ENCODE results near the gene TFCP2. TPM values are rescaled to one million over a fixed set of nuclear protein-coding genes. Genes with fewer than 3 reads are reported as not detected.

The TFCP2 gene
- total RNA-seq, 1 experiment from 2014 or later = 33.9 TPM

DNA sequence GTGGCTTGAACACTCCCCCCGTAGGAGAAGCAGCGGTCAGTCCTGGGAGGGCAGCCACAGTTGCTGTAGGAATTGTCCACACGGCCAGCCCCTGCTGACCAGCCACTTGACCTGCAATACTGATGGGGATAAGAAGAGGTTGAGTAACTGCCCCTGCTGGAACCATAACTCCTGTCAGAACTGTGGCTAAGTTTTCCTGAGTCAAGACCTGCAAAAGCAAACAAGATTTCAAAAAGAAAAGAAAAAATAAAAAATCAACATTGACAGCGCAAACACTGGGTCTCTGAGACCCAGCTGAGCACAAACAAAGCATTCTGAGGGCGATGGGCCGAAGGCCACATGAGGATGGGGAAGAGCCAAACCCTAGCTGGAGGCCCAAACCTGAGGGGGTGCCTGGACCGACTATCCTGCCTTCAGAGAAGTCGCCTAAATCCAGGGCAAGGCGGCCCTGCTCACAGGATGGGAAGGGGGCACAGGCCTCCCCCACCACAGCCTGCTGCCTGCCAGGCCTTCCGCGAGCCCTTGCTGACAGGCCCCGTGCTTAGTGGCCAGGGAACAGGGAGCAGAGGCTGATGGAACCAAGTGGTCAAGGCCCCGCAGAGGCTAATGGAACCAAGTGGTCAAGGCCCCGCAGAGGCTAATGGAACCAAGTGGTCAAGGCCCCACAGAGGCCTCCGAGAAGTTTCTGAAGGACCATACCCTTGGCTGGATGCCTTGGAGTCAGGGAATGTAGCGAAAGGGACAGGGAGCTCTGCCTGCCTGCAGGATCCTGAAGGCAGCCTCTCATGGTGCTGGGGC, 25.8 kb upstream of the TFCP2 start:
- POLR2A ChIA-PET = no interaction called here
- in situ Hi-C loops (cut with HindIII; ENCODE audit: low pct_unique_long_range_greater_than_20kb, low sequenced_read_pairs) (no loop called here), intact Hi-C loops (cut with micrococcal nuclease; ENCODE audit: unreplicated experiment) (no loop called here)
- Histone ChIP-seq H3K27me3 (ENCODE audit: control insufficient read depth, insufficient read depth, low read length) (no peaks in the 10 kb centered on the region), H3K4me1 (ENCODE audit: control insufficient read depth, insufficient read depth, low read length) (no peaks in the 10 kb centered on the region), H3K27ac (ENCODE audit: low read length) (no peak overlapping the region), H3K9me3 (ENCODE audit: control insufficient read depth, insufficient read depth, low read depth, low read length) (no peaks in the 10 kb centered on the region), H3K4me3 (ENCODE audit: low read depth in 2 of 2, low read length in 2 of 2) (no peak overlapping the region), H3K36me3 (ENCODE audit: control insufficient read depth, insufficient read depth, low read length) (no peaks in the 10 kb centered on the region)
- DNase-seq (ENCODE audit: low read depth, low spot score) = no peak
- TF ChIP-seq, protein P1, sequence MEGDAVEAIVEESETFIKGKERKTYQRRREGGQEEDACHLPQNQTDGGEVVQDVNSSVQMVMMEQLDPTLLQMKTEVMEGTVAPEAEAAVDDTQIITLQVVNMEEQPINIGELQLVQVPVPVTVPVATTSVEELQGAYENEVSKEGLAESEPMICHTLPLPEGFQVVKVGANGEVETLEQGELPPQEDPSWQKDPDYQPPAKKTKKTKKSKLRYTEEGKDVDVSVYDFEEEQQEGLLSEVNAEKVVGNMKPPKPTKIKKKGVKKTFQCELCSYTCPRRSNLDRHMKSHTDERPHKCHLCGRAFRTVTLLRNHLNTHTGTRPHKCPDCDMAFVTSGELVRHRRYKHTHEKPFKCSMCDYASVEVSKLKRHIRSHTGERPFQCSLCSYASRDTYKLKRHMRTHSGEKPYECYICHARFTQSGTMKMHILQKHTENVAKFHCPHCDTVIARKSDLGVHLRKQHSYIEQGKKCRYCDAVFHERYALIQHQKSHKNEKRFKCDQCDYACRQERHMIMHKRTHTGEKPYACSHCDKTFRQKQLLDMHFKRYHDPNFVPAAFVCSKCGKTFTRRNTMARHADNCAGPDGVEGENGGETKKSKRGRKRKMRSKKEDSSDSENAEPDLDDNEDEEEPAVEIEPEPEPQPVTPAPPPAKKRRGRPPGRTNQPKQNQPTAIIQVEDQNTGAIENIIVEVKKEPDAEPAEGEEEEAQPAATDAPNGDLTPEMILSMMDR (IDR thresholded peaks at IDR 0.05) = no peak
- TF ChIP-seq TCF7L2 (IDR thresholded peaks at IDR 0.05; ENCODE audit: low read depth, low read length) (no peak), SIN3A (IDR thresholded peaks at IDR 0.05; ENCODE audit: borderline replicate concordance, insufficient read depth, low read depth, low read length) (no peak), POLR2AphosphoS5 (IDR thresholded peaks at IDR 0.05; ENCODE audit: low read depth, low read length) (no peak)
- TF ChIP-seq, protein P2, sequence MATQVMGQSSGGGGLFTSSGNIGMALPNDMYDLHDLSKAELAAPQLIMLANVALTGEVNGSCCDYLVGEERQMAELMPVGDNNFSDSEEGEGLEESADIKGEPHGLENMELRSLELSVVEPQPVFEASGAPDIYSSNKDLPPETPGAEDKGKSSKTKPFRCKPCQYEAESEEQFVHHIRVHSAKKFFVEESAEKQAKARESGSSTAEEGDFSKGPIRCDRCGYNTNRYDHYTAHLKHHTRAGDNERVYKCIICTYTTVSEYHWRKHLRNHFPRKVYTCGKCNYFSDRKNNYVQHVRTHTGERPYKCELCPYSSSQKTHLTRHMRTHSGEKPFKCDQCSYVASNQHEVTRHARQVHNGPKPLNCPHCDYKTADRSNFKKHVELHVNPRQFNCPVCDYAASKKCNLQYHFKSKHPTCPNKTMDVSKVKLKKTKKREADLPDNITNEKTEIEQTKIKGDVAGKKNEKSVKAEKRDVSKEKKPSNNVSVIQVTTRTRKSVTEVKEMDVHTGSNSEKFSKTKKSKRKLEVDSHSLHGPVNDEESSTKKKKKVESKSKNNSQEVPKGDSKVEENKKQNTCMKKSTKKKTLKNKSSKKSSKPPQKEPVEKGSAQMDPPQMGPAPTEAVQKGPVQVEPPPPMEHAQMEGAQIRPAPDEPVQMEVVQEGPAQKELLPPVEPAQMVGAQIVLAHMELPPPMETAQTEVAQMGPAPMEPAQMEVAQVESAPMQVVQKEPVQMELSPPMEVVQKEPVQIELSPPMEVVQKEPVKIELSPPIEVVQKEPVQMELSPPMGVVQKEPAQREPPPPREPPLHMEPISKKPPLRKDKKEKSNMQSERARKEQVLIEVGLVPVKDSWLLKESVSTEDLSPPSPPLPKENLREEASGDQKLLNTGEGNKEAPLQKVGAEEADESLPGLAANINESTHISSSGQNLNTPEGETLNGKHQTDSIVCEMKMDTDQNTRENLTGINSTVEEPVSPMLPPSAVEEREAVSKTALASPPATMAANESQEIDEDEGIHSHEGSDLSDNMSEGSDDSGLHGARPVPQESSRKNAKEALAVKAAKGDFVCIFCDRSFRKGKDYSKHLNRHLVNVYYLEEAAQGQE (IDR thresholded peaks at IDR 0.05; ENCODE audit: insufficient read depth in 1 of 2, low read depth in 2 of 2, low read length in 1 of 2) = no peak
- CTCF ChIA-PET = interaction anchor here (0.6 kb wide), 1 partner anchor 233 kb away, joined by 5 read pairs; no protein-coding TSS in a partner anchor
- ATAC-seq = no peak
- BruUV-seq (replicated peaks) = no TSS peak

DNA sequence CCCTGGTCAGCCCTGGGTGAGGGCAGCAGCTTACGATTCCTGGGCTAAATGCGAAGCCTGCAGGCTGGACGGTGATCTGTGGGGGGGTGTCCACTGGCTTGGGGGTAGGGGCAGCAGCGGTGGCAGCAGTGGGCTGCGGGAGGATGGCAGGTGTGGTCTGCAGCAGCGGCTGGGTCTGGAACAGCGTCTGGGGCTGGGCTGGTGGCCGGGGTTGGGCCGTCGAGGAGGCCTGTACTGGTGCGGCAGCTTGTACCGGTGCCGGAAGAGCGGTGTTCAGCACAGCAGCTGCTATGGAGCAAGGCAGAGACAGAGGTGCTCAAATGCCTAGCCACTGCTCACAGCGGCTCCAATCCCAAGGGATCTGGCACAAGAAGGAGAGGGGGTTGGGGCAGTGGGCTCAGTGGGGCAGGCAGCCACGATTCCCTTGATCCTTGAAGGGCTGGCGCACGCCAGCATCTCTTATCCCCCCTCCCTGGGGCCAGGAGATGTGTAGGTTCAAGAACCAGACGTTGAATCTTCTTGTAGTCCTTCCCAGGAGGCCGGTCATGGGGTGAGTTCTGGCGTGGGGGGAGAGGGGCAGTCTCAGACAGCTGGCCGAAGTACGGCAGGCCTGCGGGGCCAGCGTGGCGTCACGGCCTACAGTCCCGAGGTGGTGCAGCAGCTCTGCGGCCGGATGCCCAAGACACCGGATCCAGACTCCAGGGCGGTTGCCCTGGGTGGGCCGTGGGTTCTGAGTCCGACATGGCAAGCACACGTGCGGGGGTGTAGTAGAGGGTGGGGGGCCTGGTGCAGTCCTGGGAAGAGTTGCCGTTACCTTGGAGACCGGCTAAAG, 25.0 kb upstream of the TFCP2 start:
- CTCF ChIA-PET = interaction anchor here (0.7 kb wide), 1 partner anchor 204 kb away, joined by 5 read pairs; no protein-coding TSS in a partner anchor
- no peak overlapping the region for H3K4me3 ChIP-seq (ENCODE audit: low read depth in 2 of 2, low read length in 2 of 2)
- in situ Hi-C loops (cut with HindIII; ENCODE audit: low pct_unique_long_range_greater_than_20kb, low sequenced_read_pairs) = no loop called here
- no peaks in the 10 kb centered on the region for H3K36me3 ChIP-seq (ENCODE audit: control insufficient read depth, insufficient read depth, low read length)
- H3K9me3 ChIP-seq (ENCODE audit: control insufficient read depth, insufficient read depth, low read depth, low read length) = no peaks in the 10 kb centered on the region
- POLR2A ChIA-PET = no interaction called here
- no peak for DNase-seq (ENCODE audit: low read depth, low spot score)
- intact Hi-C loops (cut with micrococcal nuclease; ENCODE audit: unreplicated experiment) = no loop called here
- TF ChIP-seq, protein P2 (IDR thresholded peaks at IDR 0.05; ENCODE audit: insufficient read depth in 1 of 2, low read depth in 2 of 2, low read length in 1 of 2) = no peak
- no peak for TF ChIP-seq POLR2AphosphoS5 (IDR thresholded peaks at IDR 0.05; ENCODE audit: low read depth, low read length)
- TF ChIP-seq TCF7L2 (IDR thresholded peaks at IDR 0.05; ENCODE audit: low read depth, low read length) = no peak
- TF ChIP-seq SIN3A (IDR thresholded peaks at IDR 0.05; ENCODE audit: borderline replicate concordance, insufficient read depth, low read depth, low read length) = no peak
- TF ChIP-seq, protein P1 (IDR thresholded peaks at IDR 0.05) = no peak
- no peak overlapping the region for H3K27ac ChIP-seq (ENCODE audit: low read length)
- peak; percentile 24; the same call in 1 of the 2 replicates for ATAC-seq
- no TSS peak for BruUV-seq (replicated peaks)
- no peaks in the 10 kb centered on the region for H3K4me1 ChIP-seq (ENCODE audit: control insufficient read depth, insufficient read depth, low read length)
- H3K27me3 ChIP-seq (ENCODE audit: control insufficient read depth, insufficient read depth, low read length) = no peaks in the 10 kb centered on the region

Data from Panc1 (cell line).